Fibroblast of skin of right quadriceps (primary cell): ENCODE results near the gene PLS3.
"Not testable (repeated sequence)": the region's sequence is repeated elsewhere in the genome, so short reads cannot be mapped to it uniquely, and the experiment has no call there.

ENCODE experiments used
- DNase-seq: peaks from one replicate; pipeline ENCODE4 v3.0.0-alpha.2; 2013

The PLS3 gene

DNA sequence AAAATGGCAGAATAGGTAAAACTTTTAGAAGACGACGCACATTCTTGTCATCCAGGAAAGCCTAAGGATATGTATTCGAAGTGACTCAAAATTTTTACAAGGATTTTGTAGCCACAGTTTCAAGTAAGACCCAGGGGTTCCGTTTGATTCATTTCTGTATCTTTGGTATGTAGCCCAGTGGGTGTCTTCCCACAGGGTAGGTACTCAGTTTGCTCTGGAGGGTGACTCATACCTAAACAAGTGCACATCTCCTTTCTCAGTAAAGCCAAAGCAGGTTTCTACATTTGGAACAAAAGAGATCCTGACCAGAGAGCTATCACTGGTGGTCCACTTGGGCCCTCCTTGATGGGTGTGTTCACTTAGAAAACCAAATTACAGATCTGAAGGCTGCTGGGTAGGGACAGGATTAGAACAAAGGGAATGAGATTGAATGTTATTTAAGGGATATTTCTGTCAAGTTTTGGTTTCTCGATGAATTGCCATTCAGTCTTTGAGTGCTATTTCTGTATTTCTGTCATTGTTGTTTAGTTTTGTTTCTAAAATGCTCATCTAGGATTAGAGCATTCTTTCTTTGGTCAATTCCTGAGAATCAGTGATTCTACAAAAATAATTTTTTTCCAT lies 56.1 kb downstream of the PLS3 start:
- peak; percentile 82 for DNase-seq

GRCh38 chrX:115622534-115622933 lies 61.6 kb downstream of the PLS3 start:
- DNase-seq, result no peak

DNA sequence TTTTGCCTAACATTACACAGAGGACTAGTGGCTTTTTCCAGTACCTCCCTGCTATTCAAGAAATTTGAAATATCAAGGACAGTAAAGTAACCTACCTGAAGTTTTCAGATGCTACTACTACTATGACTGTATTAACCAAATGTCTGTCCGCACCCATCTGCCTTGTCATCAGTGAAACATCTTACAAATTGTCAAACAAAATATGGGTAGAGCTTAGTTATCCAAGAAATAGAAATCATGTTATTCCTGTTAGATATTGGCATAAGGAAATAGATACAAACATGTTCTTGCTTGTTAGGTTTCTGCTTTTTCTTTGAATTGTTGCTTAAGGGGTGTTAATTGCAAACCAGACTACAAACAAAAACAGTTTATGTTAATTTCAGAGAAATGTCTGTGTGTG lies 63.9 kb downstream of the PLS3 start:
- no peak for DNase-seq

- DNase-seq, result no peak
Measured at GRCh38 chrX:115625572-115626301, 64.8 kb downstream of the PLS3 start.

GRCh38 chrX:115630204-115630603 lies 69.2 kb downstream of the PLS3 start:
- no peak for DNase-seq

GRCh38 chrX:115632455-115632854 lies 71.5 kb downstream of the PLS3 start:
- DNase-seq, result peak; percentile 63

DNA sequence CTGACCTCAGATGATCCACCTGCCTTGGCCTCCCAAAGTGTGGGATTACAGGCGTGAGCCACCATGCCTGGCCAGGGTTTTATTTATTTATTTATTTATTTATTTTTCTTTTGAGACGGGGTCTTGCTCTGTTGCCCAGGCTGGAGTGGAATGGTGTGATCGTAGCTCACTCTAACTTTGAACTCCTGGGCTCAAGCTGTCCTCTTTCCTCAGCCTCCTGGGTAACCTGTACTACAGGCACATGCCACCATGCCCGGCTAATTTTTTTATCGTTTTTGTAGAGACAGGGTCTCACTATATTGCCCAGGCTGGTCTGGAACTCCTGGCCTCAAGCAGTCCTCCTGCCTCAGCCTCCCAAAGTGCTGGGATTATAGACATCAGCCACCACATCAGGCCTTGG lies 72.4 kb downstream of the PLS3 start:
- DNase-seq, result not testable (repeated sequence)

- peak; percentile 28 for DNase-seq
Measured at GRCh38 chrX:115639334-115639880, 78.4 kb downstream of the PLS3 start.

- DNase-seq, result peak; percentile 0
Measured at GRCh38 chrX:115642311-115642710, 81.3 kb downstream of the PLS3 start.

DNA sequence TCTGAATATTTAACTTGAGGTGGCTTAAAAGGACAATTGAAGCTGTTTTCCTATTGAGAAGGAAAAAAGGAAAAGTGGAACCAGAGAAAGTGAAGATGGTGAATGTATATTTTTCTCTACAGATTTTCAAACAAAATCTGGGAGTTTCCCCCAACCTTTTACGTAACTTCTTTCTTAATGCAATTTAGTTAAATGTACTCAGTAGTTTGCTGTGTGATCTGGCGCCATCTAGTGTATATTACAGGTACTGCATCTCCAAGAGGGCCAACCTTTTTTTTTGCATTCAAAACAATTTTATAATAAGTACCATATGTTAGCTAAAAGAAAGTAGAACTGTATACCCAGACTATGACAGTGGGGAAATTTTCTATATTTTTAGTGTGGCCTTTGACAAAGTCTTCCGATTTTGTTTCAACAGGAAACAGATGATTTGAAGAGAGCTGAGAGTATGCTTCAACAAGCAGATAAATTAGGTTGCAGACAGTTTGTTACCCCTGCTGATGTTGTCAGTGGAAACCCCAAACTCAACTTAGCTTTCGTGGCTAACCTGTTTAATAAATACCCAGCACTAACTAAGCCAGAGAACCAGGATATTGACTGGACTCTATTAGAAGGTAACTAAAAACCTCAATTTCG lies 82.0 kb downstream of the PLS3 start:
- DNase-seq, result peak; percentile 79

DNA sequence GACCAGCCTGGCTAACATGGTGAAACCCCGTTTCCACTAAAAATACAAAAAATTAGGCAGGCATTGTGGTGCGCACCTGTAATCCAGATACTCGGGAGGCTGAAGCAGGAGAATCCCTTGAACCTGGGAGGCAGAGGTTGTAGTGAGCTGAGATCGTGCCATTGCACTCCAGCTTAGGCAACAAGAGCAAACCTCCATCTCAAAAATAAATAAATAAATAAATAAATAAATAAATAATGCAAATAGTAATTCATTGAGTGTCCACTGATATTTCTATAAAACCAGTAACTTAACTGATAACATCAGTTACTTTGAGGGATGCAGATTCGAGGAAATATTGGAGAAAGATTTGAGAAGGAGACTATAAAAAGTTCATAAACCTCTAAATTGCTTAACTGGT lies 83.4 kb downstream of the PLS3 start:
- not testable (repeated sequence) for DNase-seq

GRCh38 chrX:115649461-115650063 lies 88.6 kb downstream of the PLS3 start:
- DNase-seq, result peak; percentile 3

DNA sequence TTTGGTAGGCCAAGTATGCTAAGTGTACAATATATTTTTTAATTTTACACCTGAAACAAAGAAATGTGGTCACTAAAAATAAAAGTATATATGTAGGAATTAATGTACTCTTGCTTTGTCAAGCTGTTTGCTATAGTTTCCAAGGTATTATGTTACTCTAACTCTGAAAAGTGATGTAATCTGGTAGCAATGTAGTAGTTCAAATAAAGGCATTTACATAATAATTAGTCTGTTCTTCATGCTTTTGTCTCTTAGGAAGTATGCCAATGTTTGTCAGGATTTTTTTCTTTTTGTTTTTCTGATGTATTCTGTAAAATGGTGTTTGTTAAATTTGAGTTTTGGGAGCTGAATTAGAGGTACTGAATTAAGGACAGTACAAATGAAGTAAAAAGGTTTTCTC lies 89.5 kb downstream of the PLS3 start:
- DNase-seq, result peak; percentile 34

DNA sequence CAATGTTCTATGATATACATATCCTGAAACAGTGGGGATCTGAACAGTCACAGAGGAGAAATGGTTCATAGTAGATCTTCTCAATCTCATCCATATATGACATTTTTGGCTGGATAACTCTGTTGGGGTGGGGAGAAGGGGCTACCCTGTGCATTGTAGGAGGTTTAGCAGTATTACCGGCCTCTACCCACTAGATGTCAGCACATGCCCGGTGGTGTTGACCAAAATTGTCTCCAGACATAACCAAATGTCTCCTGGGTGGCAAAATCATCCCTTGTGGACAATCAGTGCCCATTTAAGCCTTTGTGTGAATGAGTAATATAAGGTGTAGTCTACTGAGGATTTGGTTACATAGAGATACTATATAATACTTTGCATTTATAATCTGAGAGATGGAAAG lies 89.9 kb downstream of the PLS3 start:
- peak; percentile 46 for DNase-seq

GRCh38 chrX:115652221-115652620 lies 91.2 kb downstream of the PLS3 start:
- no peak for DNase-seq

- no peak for DNase-seq
Measured at GRCh38 chrX:115665122-115665521, 104.1 kb downstream of the PLS3 start.

DNA sequence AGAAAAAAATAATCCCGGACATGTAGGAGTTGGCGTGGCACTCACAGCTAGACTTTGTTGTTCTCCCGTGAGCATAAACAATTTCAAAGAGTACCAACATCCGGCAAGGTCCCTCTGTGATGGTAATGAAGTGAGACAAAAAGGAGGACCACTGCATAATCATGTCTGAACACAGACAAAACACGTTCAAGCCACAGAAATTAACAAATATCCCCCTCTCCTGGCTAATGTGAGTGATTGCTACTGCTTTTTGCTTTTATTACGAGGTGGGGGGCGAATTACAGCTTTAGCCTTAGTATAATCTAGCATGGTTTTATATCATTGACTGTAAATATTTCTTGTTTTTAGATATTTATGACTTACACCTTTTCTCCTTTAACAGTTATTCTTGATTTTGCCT lies 118.5 kb downstream of the PLS3 start:
- peak; percentile 33 for DNase-seq

DNA sequence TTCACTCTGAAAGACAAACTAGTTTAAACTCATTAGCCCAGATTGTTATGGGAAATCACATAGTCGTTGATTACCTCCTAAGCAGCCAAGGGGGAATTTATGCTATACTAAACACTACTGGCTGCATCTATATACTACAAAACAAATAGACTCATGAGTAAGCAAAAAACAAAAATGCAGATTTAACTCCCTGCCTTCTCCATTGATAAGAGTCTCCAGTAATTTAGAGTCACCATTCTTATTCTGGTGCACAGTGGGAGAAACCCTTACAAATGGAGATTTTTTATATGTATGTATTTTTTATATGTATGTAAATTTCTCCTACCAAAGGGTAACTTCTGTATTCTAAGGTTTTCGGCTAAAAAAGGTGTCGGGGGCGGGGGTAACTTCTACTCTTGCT lies 126.6 kb downstream of the PLS3 start:
- DNase-seq, result no peak

- peak; percentile 19 for DNase-seq
Measured at GRCh38 chrX:115689931-115690330, 129.0 kb downstream of the PLS3 start.

DNA sequence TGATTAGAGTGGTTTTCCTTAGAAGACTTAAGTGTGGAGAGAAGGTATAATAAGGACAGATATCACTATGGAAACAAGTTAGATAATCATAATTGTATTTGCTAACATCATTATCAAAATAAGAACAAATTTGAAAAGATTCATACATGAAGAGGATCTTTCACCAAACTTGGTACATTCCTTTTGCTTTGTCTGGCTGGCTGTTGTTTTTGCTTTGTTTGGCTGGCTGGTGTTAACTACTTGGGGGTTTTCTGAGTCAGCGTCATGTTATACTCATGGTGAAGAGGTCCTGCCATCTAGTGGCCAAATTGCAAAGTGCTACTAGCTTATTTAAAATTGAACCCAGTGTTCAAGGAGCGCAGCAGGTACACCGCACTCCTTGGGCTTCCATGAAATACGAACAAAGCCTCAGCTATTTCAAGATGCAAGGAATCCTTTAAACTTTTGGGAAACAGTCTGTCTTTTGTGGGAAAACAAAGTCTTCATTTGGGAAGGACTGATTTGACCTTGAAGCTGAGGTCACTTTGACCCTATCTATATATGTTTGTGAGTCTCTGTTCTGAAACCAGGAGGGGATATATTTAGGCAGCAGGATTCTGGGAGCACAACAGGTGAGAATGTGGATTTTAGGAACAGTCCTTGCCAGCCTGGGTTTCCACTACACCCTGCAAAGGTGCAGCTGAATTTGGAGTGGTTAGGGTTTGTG lies 129.7 kb downstream of the PLS3 start:
- DNase-seq, result peak; percentile 83

DNA sequence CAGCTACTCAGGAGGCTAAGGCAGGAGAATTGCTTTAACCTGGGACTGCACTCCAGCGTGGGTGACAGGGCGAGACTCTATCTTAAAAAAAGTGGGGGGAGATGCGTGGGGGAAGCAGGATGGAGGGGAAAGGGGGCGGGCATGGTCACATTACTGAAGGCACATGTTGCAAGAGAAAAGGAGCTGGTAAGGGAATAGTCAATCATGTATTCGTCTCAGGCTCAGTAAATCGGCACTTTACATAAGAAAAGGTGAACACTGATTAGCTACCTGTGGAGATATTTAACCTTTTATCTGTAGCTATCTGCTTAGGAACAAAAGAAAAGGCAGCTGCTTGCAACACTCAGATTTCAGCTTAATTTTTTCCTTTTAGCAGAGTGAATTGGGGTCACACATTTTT lies 132.5 kb downstream of the PLS3 start:
- DNase-seq, result no peak

GRCh38 chrX:115694028-115694427 lies 133.1 kb downstream of the PLS3 start:
- DNase-seq, result no peak

DNA sequence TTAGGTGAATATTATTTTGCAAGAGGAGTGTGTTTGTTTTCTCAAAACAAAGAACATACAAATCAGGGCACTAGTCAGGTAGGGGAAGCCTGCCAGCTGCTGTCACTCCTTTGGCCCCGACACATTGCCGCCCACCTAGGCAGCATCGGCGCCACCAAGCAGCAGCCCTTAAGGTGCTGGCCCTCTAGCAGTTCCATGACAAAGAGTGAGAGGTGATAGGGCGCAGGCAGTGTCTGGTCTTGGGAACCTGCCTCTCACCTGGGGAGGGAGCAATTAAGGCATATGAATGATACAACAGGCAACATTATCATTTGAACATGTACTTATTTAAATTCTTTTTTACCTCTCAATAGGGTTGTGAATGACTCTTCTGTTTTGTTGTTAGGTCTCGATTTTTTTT lies 135.1 kb downstream of the PLS3 start:
- DNase-seq, result no peak
